Psoas muscle (tissue), 8 donors: ENCODE measurements around the gene RNLS. TPM values are rescaled to one million over a fixed set of nuclear protein-coding genes. Genes with fewer than 3 reads are reported as not detected.
A peak's percentile ranks its signal among the peaks of the same experiment; 100 is the strongest.

Experiments used
- ATAC-seq, 4 donors: fragments of 200-7000 bp; cut with Tn5 transposase; one replicate each; pipeline ENCODE4 v1.9.1; 2020; ENCODE audit warnings: moderate library complexity in 3 of 4, mild to moderate bottlenecking in 2 of 4
- DNase-seq, 2 donors: peaks; one replicate each; pipeline ENCODE4 v3.0.0-alpha.2; 2020
- H3K27ac ChIP-seq: fragments of 200-600 bp; one replicate; pipeline ENCODE4 v1.8.0; 2022
- H3K27me3 ChIP-seq, 3 donors: fragments of 200-600 bp in 1 of 3; one replicate each; pipeline versions ENCODE4 v1.6.1 to v1.8.0; 2013 to 2022; ENCODE audit warnings: low read length in 2 of 3, mild to moderate bottlenecking in 2 of 3, moderate library complexity in 1 of 3; ENCODE audit not compliant: insufficient read depth in 3 of 3
- H3K36me3 ChIP-seq, 2 donors: fragments of 200-600 bp in 1 of 2; one replicate each; pipeline versions ENCODE4 v1.6.1 to v1.8.0; 2013 to 2022; ENCODE audit warnings: low read depth in 1 of 2, mild to moderate bottlenecking in 1 of 2, moderate library complexity in 1 of 2; ENCODE audit not compliant: insufficient read depth in 1 of 2
- H3K4me1 ChIP-seq: fragments of 200-600 bp; one replicate; pipeline ENCODE4 v1.8.0; 2022
- H3K4me3 ChIP-seq: fragments of 200-600 bp; one replicate; pipeline ENCODE4 v1.8.0; 2022; ENCODE audit warnings: mild to moderate bottlenecking
- H3K9me3 ChIP-seq: fragments of 200-600 bp; one replicate; pipeline ENCODE4 v1.8.0; 2022
- CTCF ChIP-seq: fragments of 200-600 bp; IDR thresholded peaks from one replicate; pipeline ENCODE4 v1.8.0; 2022; ENCODE audit warnings: antibody characterized with exemption
- WGBS, 3 donors: extraction: QIAGEN DNeasy Blood & Tissue Kit; methylation state at CpG; one replicate each; pipeline versions ENCODE4 v1.1.6 to v1.1.7; 2013; 5-methylcytosine and 5-hydroxymethylcytosine counted together
- intact Hi-C, 2 donors: fragments of 100-400 bp; cut with DNase I; formaldehyde crosslinking; loops; one replicate each; pipeline versions ENCODE4 v1.11.0 to v1.14.2; 2022
- long read RNA-seq, 2 donors: library from polyadenylated mRNA; unstranded; transcript quantifications; one replicate each; pipeline ENCODE4 v2.0.0, GENCODE V29; 2021
- polyA plus RNA-seq, 3 donors: library from polyadenylated mRNA; stranded (reverse); fragments of 200-250 nt; gene quantifications; one replicate each; pipeline ENCODE4 v1.2.3, GENCODE V29; 2013
- total RNA-seq, 4 donors: library from RNA; stranded (reverse); fragmentation: NEBNext Ultra II Directional in 2 of 4; extraction: Animal tissue kit (Norgen Biotek cat#: 25700) in 2 of 4; gene quantifications; one replicate each; pipeline versions ENCODE4 v1.2.1 to v1.2.4, GENCODE V29; 2021 to 2023
- donor health status: healthy with polysubstance abuse.
- donor health status: DM: no; HTN: no; CAD: no; lungs with moderate emphysema.
- donor health status: Bipolar disorder and iron deficiency.
- donor health status: healthy.
- donor health status: DM: yes; HTN: yes; CAD: no.
- donor health status: DM: no; HTN: no; CAD: no.
- donor health status: DM: no; HTN: no; CAD: no.
- donor health status: DM: yes; HTN: yes; CAD: no.

The RNLS gene
- total RNA-seq: 1 to 10 TPM; 3.6 to 9.2 (median 5.3) TPM
- polyA plus RNA-seq: 1 to 10 TPM; 3.0 to 9.1 (median 6.7) TPM
- long read RNA-seq, donor 1: 0 reads
- long read RNA-seq, donor 2, partial matches to known transcripts: 0 of 1 reads
- long read RNA-seq, donor 2, other reads (novel, unspliced or antisense): 0 of 1 reads

- Histone ChIP-seq H3K4me3 (peak within 1 kb of the TSS; percentile 88), H3K36me3 (peaks cover 0 to 5% of the 10 kb centered on the region in 2 donors), H3K4me1 (no peaks in the 10 kb centered on the region), H3K27ac (peak within 1 kb of the TSS; percentile 92), H3K9me3 (no peaks in the 10 kb centered on the region), H3K27me3 (no peaks in the 10 kb centered on the region)
- intact Hi-C loops: no loop called here
- DNase-seq (peak; percentile 82 to 89), ATAC-seq (peak; percentile 96 to 98 (median 97))
- peak; percentile 77 for TF ChIP-seq CTCF
- 2% methylated on average over 57 to 63 of the region's 63 CpGs for WGBS, 3 donors
Measured at GRCh38 chr10:88582806-88583583, at the start of gene RNLS. Gene RNLS, minus strand, starts transcription at chr10:88583318.

- DNase-seq (no peak), ATAC-seq (no peak)
- intact Hi-C loops: no loop called here
- Histone ChIP-seq H3K9me3 (no peaks in the 10 kb centered on the region), H3K27me3 (no peaks in the 10 kb centered on the region), H3K36me3 (no peaks in the 10 kb centered on the region), H3K27ac (no peak overlapping the region), H3K4me3 (no peak overlapping the region), H3K4me1 (no peaks in the 10 kb centered on the region)
- TF ChIP-seq CTCF: no peak
Measured at GRCh38 chr10:88624840-88625239, 41.7 kb upstream of the RNLS start.

GRCh38 chr10:88623835-88624234 is 40.7 kb upstream of the RNLS start:
- no peak for TF ChIP-seq CTCF
- intact Hi-C loops: no loop called here
- H3K4me3 ChIP-seq: no peak overlapping the region
- no peaks in the 10 kb centered on the region for H3K36me3 ChIP-seq
- H3K27me3 ChIP-seq: no peaks in the 10 kb centered on the region
- DNase-seq (no peak), ATAC-seq (no peak)
- 70 to 81% (median 73%) methylated on average over 2 of the region's 2 CpGs for WGBS, 3 donors
- H3K4me1 ChIP-seq: no peaks in the 10 kb centered on the region
- H3K27ac ChIP-seq: no peak overlapping the region
- H3K9me3 ChIP-seq: no peaks in the 10 kb centered on the region

GRCh38 chr10:88620441-88620840 is 37.3 kb upstream of the RNLS start:
- intact Hi-C loops: no loop called here
- DNase-seq (no peak), ATAC-seq (no peak)
- H3K4me1 ChIP-seq: no peaks in the 10 kb centered on the region
- no peaks in the 10 kb centered on the region for H3K9me3 ChIP-seq
- H3K4me3 ChIP-seq: no peak overlapping the region
- no peak for TF ChIP-seq CTCF
- H3K36me3 ChIP-seq: no peaks in the 10 kb centered on the region
- H3K27me3 ChIP-seq: no peaks in the 10 kb centered on the region
- 61 to 69% (median 68%) methylated on average over 1 of the region's 1 CpG for WGBS, 3 donors
- no peak overlapping the region for H3K27ac ChIP-seq
